ENCODE measurements around the gene ARHGAP44. TPM values are rescaled to one million over a fixed set of nuclear protein-coding genes. Genes with fewer than 3 reads are reported as not detected.

ARHGAP44 gene
- total and polyA plus RNA-seq, 2 experiments from 2014 or later, result 5.8 to 16.4 TPM

DNA sequence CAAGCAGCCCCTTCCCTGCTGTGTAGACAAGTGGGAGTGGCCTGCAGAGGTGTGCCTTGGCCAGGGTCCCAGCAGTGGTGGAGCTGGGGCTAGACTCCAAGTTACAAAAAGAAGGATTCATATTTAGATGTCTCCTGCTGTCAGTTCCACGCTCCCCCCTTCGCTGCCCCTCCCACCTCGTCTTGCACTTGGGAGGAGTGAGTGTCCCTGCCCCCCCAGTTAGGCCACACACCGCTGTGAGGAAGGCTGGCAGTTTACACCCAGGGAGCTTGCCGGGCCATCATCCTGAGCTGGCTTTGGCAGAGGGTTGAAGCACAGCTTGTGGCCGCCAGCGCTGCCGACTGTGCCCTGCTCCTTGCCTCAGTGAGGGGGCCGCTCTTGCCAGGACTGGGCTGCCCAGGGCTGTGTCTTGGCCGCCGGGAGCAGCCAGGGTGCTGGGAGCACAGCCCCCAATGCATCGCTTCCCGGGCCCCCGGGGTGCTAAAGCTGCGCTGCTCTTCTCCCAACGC lies 184.3 kb downstream of the ARHGAP44 start:
- Mint-ChIP-seq H3K27me3 (ENCODE audit: insufficient read depth, low read depth, poor library complexity) (peaks cover 18% of the 10 kb centered on the region), H3K4me3 (peak overlapping the region; percentile 70), H3K9me3 (no peaks in the 10 kb centered on the region; the same call in 2 of the 3 replicates), H3K4me1 (peaks cover 20% of the 10 kb centered on the region), H3K36me3 (ENCODE audit: low read depth) (no peaks in the 10 kb centered on the region), H3K27ac (no peak overlapping the region)
- H3K9me2 ChIP-seq (ENCODE audit: insufficient read depth), result no peaks in the 10 kb centered on the region
- H2AFZ ChIP-seq, result peak overlapping the region; percentile 52; the same call in 1 of the 2 replicates
- H3K27me3 ChIP-seq (ENCODE audit: insufficient read depth), result no peaks in the 10 kb centered on the region
- H4K20me1 ChIP-seq (replicated peaks; ENCODE audit: insufficient read depth), result no peaks in the 10 kb centered on the region
- peak overlapping the region; percentile 68 for H3K4me3 ChIP-seq
- H3K79me2 ChIP-seq (replicated peaks; ENCODE audit: insufficient read depth), result no peaks in the 10 kb centered on the region
- no peak overlapping the region for H3K27ac ChIP-seq (ENCODE audit: low read depth)
- peak; percentile 17; the same call in 1 of the 2 replicates for TF ChIP-seq POLR2AphosphoS5 (IDR thresholded peaks at IDR 0.05; ENCODE audit: low read depth)
- TF ChIP-seq ZNF331 (CRISPR knock-in tag; IDR thresholded peaks at IDR 0.05; ENCODE audit: low read depth), result no peak
- H3F3A ChIP-seq (replicated peaks; ENCODE audit: low read depth), result no peaks in the 10 kb centered on the region
- H3K4me1 ChIP-seq (ENCODE audit: insufficient read depth), result peaks cover 16% of the 10 kb centered on the region
- peak overlapping the region; percentile 90 for H3K4me2 ChIP-seq
- peak; percentile 42 for DNase-seq (ENCODE audit: low spot score)
- H3K36me3 ChIP-seq (ENCODE audit: insufficient read depth), result no peaks in the 10 kb centered on the region
- ATAC-seq, result peak; percentile 68

DNA sequence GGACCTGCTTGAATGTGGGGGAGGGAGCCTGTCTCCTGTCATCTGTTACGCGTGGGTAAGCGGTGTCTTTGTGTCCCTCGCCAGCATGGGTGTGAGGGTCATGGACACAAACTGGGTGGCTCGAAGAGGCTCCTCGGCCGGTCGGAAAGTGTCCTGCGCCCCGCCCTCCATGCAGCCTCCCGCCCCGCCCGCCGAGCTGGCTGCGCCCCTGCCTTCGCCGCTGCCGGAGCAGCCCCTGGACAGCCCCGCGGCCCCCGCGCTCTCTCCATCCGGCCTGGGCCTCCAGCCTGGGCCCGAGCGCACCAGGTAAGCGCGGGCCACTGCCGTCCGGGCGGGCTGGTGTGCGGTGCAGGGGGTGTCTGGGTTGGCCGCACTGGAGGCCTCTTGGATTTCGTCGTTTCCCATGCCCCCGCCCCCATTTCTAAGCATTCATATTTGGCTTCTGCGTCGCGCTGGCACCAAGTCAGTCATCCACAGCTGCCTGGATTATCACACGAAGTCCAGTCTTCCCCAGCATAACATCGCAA lies 184.8 kb downstream of the ARHGAP44 start:
- Mint-ChIP-seq H3K9me3 (no peaks in the 10 kb centered on the region; the same call in 2 of the 3 replicates), H3K4me1 (peaks cover 20% of the 10 kb centered on the region), H3K27me3 (ENCODE audit: insufficient read depth, low read depth, poor library complexity) (peaks cover 14% of the 10 kb centered on the region), H3K36me3 (ENCODE audit: low read depth) (no peaks in the 10 kb centered on the region), H3K4me3 (peak overlapping the region; percentile 70), H3K27ac (no peak overlapping the region)
- no peaks in the 10 kb centered on the region for H3K9me2 ChIP-seq (ENCODE audit: insufficient read depth)
- H3F3A ChIP-seq (replicated peaks; ENCODE audit: low read depth), result no peaks in the 10 kb centered on the region
- H3K27me3 ChIP-seq (ENCODE audit: insufficient read depth), result no peaks in the 10 kb centered on the region
- DNase-seq (ENCODE audit: low spot score) (peak; percentile 69), ATAC-seq (peak; percentile 81)
- peaks cover 16% of the 10 kb centered on the region for H3K4me1 ChIP-seq (ENCODE audit: insufficient read depth)
- H4K20me1 ChIP-seq (replicated peaks; ENCODE audit: insufficient read depth), result no peaks in the 10 kb centered on the region
- H3K4me3 ChIP-seq, result peak overlapping the region; percentile 68
- H3K27ac ChIP-seq (ENCODE audit: low read depth), result no peak overlapping the region
- H3K36me3 ChIP-seq (ENCODE audit: insufficient read depth), result no peaks in the 10 kb centered on the region
- peak overlapping the region; percentile 90 for H3K4me2 ChIP-seq
- TF ChIP-seq ZNF114 (CRISPR knock-in tag; IDR thresholded peaks at IDR 0.05) (no peak), POLR2AphosphoS5 (IDR thresholded peaks at IDR 0.05; ENCODE audit: low read depth) (no peak), EZH2phosphoT487 (IDR thresholded peaks at IDR 0.05; ENCODE audit: unreplicated experiment) (no peak)
- TF ChIP-seq, protein P1, sequence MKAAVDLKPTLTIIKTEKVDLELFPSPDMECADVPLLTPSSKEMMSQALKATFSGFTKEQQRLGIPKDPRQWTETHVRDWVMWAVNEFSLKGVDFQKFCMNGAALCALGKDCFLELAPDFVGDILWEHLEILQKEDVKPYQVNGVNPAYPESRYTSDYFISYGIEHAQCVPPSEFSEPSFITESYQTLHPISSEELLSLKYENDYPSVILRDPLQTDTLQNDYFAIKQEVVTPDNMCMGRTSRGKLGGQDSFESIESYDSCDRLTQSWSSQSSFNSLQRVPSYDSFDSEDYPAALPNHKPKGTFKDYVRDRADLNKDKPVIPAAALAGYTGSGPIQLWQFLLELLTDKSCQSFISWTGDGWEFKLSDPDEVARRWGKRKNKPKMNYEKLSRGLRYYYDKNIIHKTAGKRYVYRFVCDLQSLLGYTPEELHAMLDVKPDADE (IDR thresholded peaks at IDR 0.05), result no peak
- TF ChIP-seq, protein P2, sequence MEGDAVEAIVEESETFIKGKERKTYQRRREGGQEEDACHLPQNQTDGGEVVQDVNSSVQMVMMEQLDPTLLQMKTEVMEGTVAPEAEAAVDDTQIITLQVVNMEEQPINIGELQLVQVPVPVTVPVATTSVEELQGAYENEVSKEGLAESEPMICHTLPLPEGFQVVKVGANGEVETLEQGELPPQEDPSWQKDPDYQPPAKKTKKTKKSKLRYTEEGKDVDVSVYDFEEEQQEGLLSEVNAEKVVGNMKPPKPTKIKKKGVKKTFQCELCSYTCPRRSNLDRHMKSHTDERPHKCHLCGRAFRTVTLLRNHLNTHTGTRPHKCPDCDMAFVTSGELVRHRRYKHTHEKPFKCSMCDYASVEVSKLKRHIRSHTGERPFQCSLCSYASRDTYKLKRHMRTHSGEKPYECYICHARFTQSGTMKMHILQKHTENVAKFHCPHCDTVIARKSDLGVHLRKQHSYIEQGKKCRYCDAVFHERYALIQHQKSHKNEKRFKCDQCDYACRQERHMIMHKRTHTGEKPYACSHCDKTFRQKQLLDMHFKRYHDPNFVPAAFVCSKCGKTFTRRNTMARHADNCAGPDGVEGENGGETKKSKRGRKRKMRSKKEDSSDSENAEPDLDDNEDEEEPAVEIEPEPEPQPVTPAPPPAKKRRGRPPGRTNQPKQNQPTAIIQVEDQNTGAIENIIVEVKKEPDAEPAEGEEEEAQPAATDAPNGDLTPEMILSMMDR (conservative IDR thresholded peaks at IDR 0.05; ENCODE audit: low read depth in 2 of 2), result no peak
- H2AFZ ChIP-seq, result peak overlapping the region; percentile 52; the same call in 1 of the 2 replicates
- H3K79me2 ChIP-seq (replicated peaks; ENCODE audit: insufficient read depth), result no peaks in the 10 kb centered on the region

All from GM23338 (cell line).